GM12878 (cell line): ENCODE measurements around the gene KIF9. TPM values are rescaled to one million over a fixed set of nuclear protein-coding genes. Genes with fewer than 3 reads are reported as not detected.

ENCODE experiments used
- ATF3 ChIP-seq: IDR thresholded peaks from 2 replicates; pipeline ENCODE4 v1.6.1; 2011; ENCODE audit warnings: low read depth, mild to moderate bottlenecking, low read length, moderate library complexity, borderline replicate concordance; ENCODE audit errors: extremely low read depth
- BMI1 ChIP-seq: fragments of 450-650 bp; IDR thresholded peaks from 2 replicates; pipeline ENCODE4 v1.6.1; 2016; ENCODE audit warnings: mild to moderate bottlenecking, moderate library complexity, borderline replicate concordance
- CBX5 ChIP-seq: sonication (generic); IDR thresholded peaks from 2 replicates; pipeline ENCODE4 v1.6.1; 2016; ENCODE audit warnings: low read depth, moderate library complexity, mild to moderate bottlenecking, inconsistent platforms
- CEBPB ChIP-seq, 2 experiments: fragments of 150-350 bp in 1 of 2; IDR thresholded peaks; 2 replicates each; pipeline ENCODE4 v1.6.1; 2012 to 2014; ENCODE audit warnings: low read depth in 2 of 2, low read length in 2 of 2, borderline replicate concordance in 1 of 2, inconsistent platforms in 1 of 2
- CREM ChIP-seq: IDR thresholded peaks from 2 replicates; pipeline ENCODE4 v1.6.1; 2014; ENCODE audit warnings: antibody characterized with exemption, low read depth
- ELK1 ChIP-seq: IDR thresholded peaks from 2 replicates; pipeline ENCODE4 v1.6.1; 2012; ENCODE audit warnings: low read depth, low read length, improper control_type of control experiment
- FOXM1 ChIP-seq: IDR thresholded peaks from 2 replicates; pipeline ENCODE4 v1.6.1; 2012; ENCODE audit warnings: low read depth, mild to moderate bottlenecking, inconsistent platforms, low read length, moderate library complexity
- HDAC2 ChIP-seq: fragments of 200-600 bp; sonication (generic); IDR thresholded peaks from 2 replicates; pipeline ENCODE4 v1.6.1; 2017
- JUNB ChIP-seq: IDR thresholded peaks from 2 replicates; pipeline ENCODE4 v1.6.1; 2016; ENCODE audit warnings: antibody characterized with exemption, mild to moderate bottlenecking
- MTA3 ChIP-seq: IDR thresholded peaks from 2 replicates; pipeline ENCODE4 v1.6.1; 2012; ENCODE audit warnings: low read length, inconsistent platforms, borderline replicate concordance
- MXI1 ChIP-seq: fragments of 150-350 bp; IDR thresholded peaks from 2 replicates; pipeline ENCODE4 v1.6.1; 2011; ENCODE audit warnings: low read depth, mild to moderate bottlenecking, inconsistent platforms, low read length, improper control_type of control experiment
- NBN ChIP-seq: fragments of 450-650 bp; IDR thresholded peaks from 2 replicates; pipeline ENCODE4 v1.6.1; 2016
- NFIC ChIP-seq: IDR thresholded peaks from 2 replicates; pipeline ENCODE4 v1.6.1; 2012; ENCODE audit warnings: low read depth, mild to moderate bottlenecking, inconsistent platforms, low read length, moderate library complexity
- NFXL1 ChIP-seq: fragments of 450-650 bp; IDR thresholded peaks from 2 replicates; pipeline ENCODE4 v1.6.1; 2017; ENCODE audit warnings: antibody characterized with exemption, mild to moderate bottlenecking, borderline replicate concordance
- POLR2AphosphoS5 ChIP-seq: IDR thresholded peaks from 2 replicates; pipeline ENCODE4 v1.6.1; 2011; ENCODE audit warnings: mild to moderate bottlenecking, low read length, inconsistent platforms
- RCOR1 ChIP-seq: conservative IDR thresholded peaks from 2 replicates; pipeline ENCODE4 v1.6.1; 2012; ENCODE audit warnings: low read depth, low read length, improper control_type of control experiment
- SMARCA5 ChIP-seq: fragments of 450-650 bp; IDR thresholded peaks from 2 replicates; pipeline ENCODE4 v1.6.1; 2017; ENCODE audit warnings: mild to moderate bottlenecking
- SP1 ChIP-seq: IDR thresholded peaks from one replicate; pipeline ENCODE4 v1.6.1; 2011; ENCODE audit warnings: low read depth, low read length
- SPI1 ChIP-seq: IDR thresholded peaks from 2 replicates; pipeline ENCODE4 v1.6.1; 2011; ENCODE audit warnings: low read depth, mild to moderate bottlenecking, low read length, moderate library complexity, borderline replicate concordance; ENCODE audit not compliant: insufficient read depth
- SUZ12 ChIP-seq: fragments of 200-600 bp; sonication (generic); IDR thresholded peaks from one replicate; pipeline ENCODE4 v1.6.1; 2018; ENCODE audit warnings: antibody characterized with exemption, mild to moderate bottlenecking; ENCODE audit not compliant: unreplicated experiment
- TAF1 ChIP-seq: IDR thresholded peaks from 2 replicates; pipeline ENCODE4 v1.6.1; 2011; ENCODE audit warnings: mild to moderate bottlenecking, low read depth, low read length, borderline replicate concordance
- TARDBP ChIP-seq: IDR thresholded peaks from 2 replicates; pipeline ENCODE4 v1.6.1; 2016; ENCODE audit warnings: borderline replicate concordance
- TCF12 ChIP-seq: IDR thresholded peaks from 2 replicates; pipeline ENCODE4 v1.6.1; 2011; ENCODE audit warnings: low read depth, mild to moderate bottlenecking, low read length
- ZBTB33 ChIP-seq: fragments of 450-650 bp; IDR thresholded peaks from 2 replicates; pipeline ENCODE4 v1.6.1; 2017; ENCODE audit warnings: mild to moderate bottlenecking
- ZNF217 ChIP-seq: fragments of 450-650 bp; IDR thresholded peaks from 2 replicates; pipeline ENCODE4 v1.6.1; 2017; ENCODE audit warnings: antibody characterized with exemption, mild to moderate bottlenecking
- ZSCAN29 ChIP-seq: fragments of 450-650 bp; IDR thresholded peaks from 2 replicates; pipeline ENCODE4 v1.6.1; 2017; ENCODE audit warnings: mild to moderate bottlenecking, moderate library complexity
- polyA plus RNA-seq, 11 experiments: library from polyadenylated mRNA; depleted of rRNA in 4 of 11; unstranded in 6 of 11; stranded (reverse) in 5 of 11; fragments of >200 nt; fragmentation: Nextera tagmentation in 4 of 11; fragmentation: Illumina TruSeq in 1 of 11; extraction: Ambion mirVana in 4 of 11; extraction: Trizol in 1 of 11; gene quantifications; 1 replicate in 1 of 11; 2 replicates in 10 of 11; pipeline versions ENCODE4 v1.2.1 to v1.2.3, GENCODE V29; 2011 to 2016; ENCODE audit warnings: inconsistent platforms in 2 of 11, missing spikeins in 2 of 11, low read depth in 1 of 11
- total RNA-seq, 4 experiments: library from RNA; depleted of rRNA in 3 of 4; stranded (reverse); fragments of >200 nt in 3 of 4; fragmentation: Illumina TruSeq in 1 of 4; extraction: Trizol in 1 of 4; gene quantifications; 2 replicates each; pipeline versions ENCODE4 v1.2.1 to v1.2.3, GENCODE V29; 2013 to 2021
- TF ChIP-seq, protein P1 (sequence below): fragments of 450-650 bp; IDR thresholded peaks from 2 replicates; pipeline ENCODE4 v1.6.1; 2017; ENCODE audit warnings: antibody characterized with exemption, mild to moderate bottlenecking, moderate library complexity

Gene KIF9
- total and polyA plus RNA-seq, 10 of the 15 experiments (the other 5 are each of a cell fraction or from before 2014, with no cell fraction given), result 3.0 to 10.2 (median 5.9) TPM

GRCh38 chr3:47282424-47283192, at the start of gene KIF9, which contains the start of gene KLHL18 (continued):
- TF ChIP-seq HDAC2 (no peak), NFXL1 (no peak), ELK1 (peak; percentile 87), CEBPB (IDR thresholded peaks at IDR 0.05; ENCODE audit: borderline replicate concordance in 1 of 2, low read depth in 2 of 2, low read length in 2 of 2) (no peak), MTA3 (no peak), SPI1 (peak; percentile 22; the same call in 1 of the 2 replicates), ZSCAN29 (no peak), NFIC (no peak), SMARCA5 (0 out of 2 replicates have a peak, but pooled peaks have one; percentile 28), TAF1 (peak; percentile 63; the same call in 1 of the 2 replicates), POLR2AphosphoS5 (peak; percentile 89), FOXM1 (0 out of 2 replicates have a peak, but pooled peaks have one; percentile 42), TARDBP (no peak), NBN (peak; percentile 98), TCF12 (0 out of 2 replicates have a peak, but pooled peaks have one; percentile 26), CBX5 (peak; percentile 40; the same call in 1 of the 2 replicates), MXI1 (peak; percentile 100), RCOR1 (0 out of 2 replicates have a peak, but pooled peaks have one; percentile 2), SUZ12 (no peak), JUNB (no peak), ATF3 (no peak), ZNF217 (no peak), SP1 (peak; percentile 57), ZBTB33 (no peak), CREM (peak; percentile 95), BMI1 (peak; percentile 100)
- TF ChIP-seq, protein P1, sequence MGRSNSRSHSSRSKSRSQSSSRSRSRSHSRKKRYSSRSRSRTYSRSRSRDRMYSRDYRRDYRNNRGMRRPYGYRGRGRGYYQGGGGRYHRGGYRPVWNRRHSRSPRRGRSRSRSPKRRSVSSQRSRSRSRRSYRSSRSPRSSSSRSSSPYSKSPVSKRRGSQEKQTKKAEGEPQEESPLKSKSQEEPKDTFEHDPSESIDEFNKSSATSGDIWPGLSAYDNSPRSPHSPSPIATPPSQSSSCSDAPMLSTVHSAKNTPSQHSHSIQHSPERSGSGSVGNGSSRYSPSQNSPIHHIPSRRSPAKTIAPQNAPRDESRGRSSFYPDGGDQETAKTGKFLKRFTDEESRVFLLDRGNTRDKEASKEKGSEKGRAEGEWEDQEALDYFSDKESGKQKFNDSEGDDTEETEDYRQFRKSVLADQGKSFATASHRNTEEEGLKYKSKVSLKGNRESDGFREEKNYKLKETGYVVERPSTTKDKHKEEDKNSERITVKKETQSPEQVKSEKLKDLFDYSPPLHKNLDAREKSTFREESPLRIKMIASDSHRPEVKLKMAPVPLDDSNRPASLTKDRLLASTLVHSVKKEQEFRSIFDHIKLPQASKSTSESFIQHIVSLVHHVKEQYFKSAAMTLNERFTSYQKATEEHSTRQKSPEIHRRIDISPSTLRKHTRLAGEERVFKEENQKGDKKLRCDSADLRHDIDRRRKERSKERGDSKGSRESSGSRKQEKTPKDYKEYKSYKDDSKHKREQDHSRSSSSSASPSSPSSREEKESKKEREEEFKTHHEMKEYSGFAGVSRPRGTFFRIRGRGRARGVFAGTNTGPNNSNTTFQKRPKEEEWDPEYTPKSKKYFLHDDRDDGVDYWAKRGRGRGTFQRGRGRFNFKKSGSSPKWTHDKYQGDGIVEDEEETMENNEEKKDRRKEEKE, result no peak
